Activated naive CD4-positive, alpha-beta T cell treated with anti-CD3 and anti-CD28 coated beads for 36 hours (primary cell): ENCODE results near the gene ADAP1. TPM values are rescaled to one million over a fixed set of nuclear protein-coding genes. Genes with fewer than 3 reads are reported as not detected.

ENCODE experiments used
- CTCF ChIA-PET: fragments of 350-600 bp; sonication (Branson Sonifier 250); formaldehyde crosslinking; loops from one replicate; lab custom pipeline; 2021; ENCODE audit warnings: antibody characterized with exemption; lab: Charles Lee
- DNase-seq: peaks from one replicate; pipeline ENCODE4 v3.0.0-alpha.2; 2020
- H3K27ac Mint-ChIP-seq: one replicate; pipeline ENCODE4 v1.8.0; 2021; ENCODE audit warnings: mild to moderate bottlenecking, mixed read lengths
- H3K27me3 Mint-ChIP-seq: one replicate; pipeline ENCODE4 v1.8.0; 2021; ENCODE audit warnings: low read depth, mixed read lengths
- H3K36me3 Mint-ChIP-seq: one replicate; pipeline ENCODE4 v1.8.0; 2021; ENCODE audit warnings: low read depth, mixed read lengths
- H3K4me1 Mint-ChIP-seq: one replicate; pipeline ENCODE4 v1.8.0; 2021; ENCODE audit warnings: low read depth, mixed read lengths
- H3K4me3 Mint-ChIP-seq: one replicate; pipeline ENCODE4 v1.8.0; 2021; ENCODE audit warnings: mild to moderate bottlenecking, moderate library complexity, mixed read lengths
- H3K9me3 Mint-ChIP-seq: one replicate; pipeline ENCODE4 v1.8.0; 2021; ENCODE audit warnings: mixed read lengths
- intact Hi-C: fragments of 100-400 bp; cut with micrococcal nuclease; formaldehyde crosslinking; loops from one replicate; pipeline ENCODE4 v1.15.1; 2023
- total RNA-seq, 2 experiments: library from RNA; stranded (reverse); gene quantifications; one replicate each; pipeline ENCODE4 v1.2.3, GENCODE V29; 2021

The ADAP1 gene
- total RNA-seq, 2 experiments from 2014 or later: 8.0 to 9.9 TPM

- no peaks in the 10 kb centered on the region for H3K36me3 Mint-ChIP-seq
- H3K4me1 Mint-ChIP-seq: peaks cover 27% of the 10 kb centered on the region
- CTCF ChIA-PET: no interaction called here
- no peak for DNase-seq
- no peak overlapping the region for H3K4me3 Mint-ChIP-seq
- no peaks in the 10 kb centered on the region for H3K27me3 Mint-ChIP-seq
- peaks cover 10% of the 10 kb centered on the region for H3K9me3 Mint-ChIP-seq
- intact Hi-C loops: no loop called here
- no peak overlapping the region for H3K27ac Mint-ChIP-seq
Measured at GRCh38 chr7:935874-936385, 18.6 kb downstream of the ADAP1 start.

- CTCF ChIA-PET: no interaction called here
- no peak for DNase-seq
- H3K27ac Mint-ChIP-seq: no peak overlapping the region
- intact Hi-C loops: no loop called here
- H3K27me3 Mint-ChIP-seq: no peaks in the 10 kb centered on the region
- H3K9me3 Mint-ChIP-seq: peaks cover 6% of the 10 kb centered on the region
- no peak overlapping the region for H3K4me3 Mint-ChIP-seq
- H3K36me3 Mint-ChIP-seq: no peaks in the 10 kb centered on the region
- H3K4me1 Mint-ChIP-seq: peaks cover 20% of the 10 kb centered on the region
Measured at GRCh38 chr7:935164-935873, 19.2 kb downstream of the ADAP1 start.

GRCh38 chr7:934469-935163 is 19.9 kb downstream of the ADAP1 start:
- intact Hi-C loops: no loop called here
- Mint-ChIP-seq H3K36me3 (no peaks in the 10 kb centered on the region), H3K27me3 (no peaks in the 10 kb centered on the region), H3K4me3 (no peak overlapping the region), H3K4me1 (peaks cover 20% of the 10 kb centered on the region), H3K27ac (no peak overlapping the region), H3K9me3 (no peaks in the 10 kb centered on the region)
- CTCF ChIA-PET: no interaction called here
- DNase-seq: no peak

- no peak overlapping the region for H3K27ac Mint-ChIP-seq
- intact Hi-C loops: no loop called here
- no peaks in the 10 kb centered on the region for H3K27me3 Mint-ChIP-seq
- no peak for DNase-seq
- CTCF ChIA-PET: no interaction called here
- no peaks in the 10 kb centered on the region for H3K9me3 Mint-ChIP-seq
- no peak overlapping the region for H3K4me3 Mint-ChIP-seq
- H3K4me1 Mint-ChIP-seq: peaks cover 18% of the 10 kb centered on the region
- H3K36me3 Mint-ChIP-seq: no peaks in the 10 kb centered on the region
Measured at GRCh38 chr7:932651-932975, 21.9 kb downstream of the ADAP1 start.

GRCh38 chr7:931871-932650 is 22.4 kb downstream of the ADAP1 start:
- H3K36me3 Mint-ChIP-seq: no peaks in the 10 kb centered on the region

GRCh38 chr7:930975-931758 is 23.3 kb downstream of the ADAP1 start:
- intact Hi-C loops: no loop called here
- no peak overlapping the region for H3K4me3 Mint-ChIP-seq
- H3K9me3 Mint-ChIP-seq: no peaks in the 10 kb centered on the region
- CTCF ChIA-PET: no interaction called here
- H3K4me1 Mint-ChIP-seq: peaks cover 12% of the 10 kb centered on the region
- H3K36me3 Mint-ChIP-seq: no peaks in the 10 kb centered on the region
- DNase-seq: no peak
- H3K27ac Mint-ChIP-seq: no peak overlapping the region
- no peaks in the 10 kb centered on the region for H3K27me3 Mint-ChIP-seq

More at GRCh38 chr7:931871-932650, 22.4 kb downstream of the ADAP1 start:
- CTCF ChIA-PET: no interaction called here
- no peak overlapping the region for H3K27ac Mint-ChIP-seq
- intact Hi-C loops: no loop called here
- no peak overlapping the region for H3K4me3 Mint-ChIP-seq
- H3K27me3 Mint-ChIP-seq: no peaks in the 10 kb centered on the region
- no peaks in the 10 kb centered on the region for H3K9me3 Mint-ChIP-seq
- no peak for DNase-seq
- H3K4me1 Mint-ChIP-seq: peaks cover 17% of the 10 kb centered on the region

GRCh38 chr7:929311-929711 is 25.2 kb downstream of the ADAP1 start:
- intact Hi-C loops: no loop called here

GRCh38 chr7:927031-927671 is 27.3 kb downstream of the ADAP1 start:
- intact Hi-C loops: no loop called here
- Mint-ChIP-seq H3K4me3 (no peak overlapping the region), H3K27ac (no peak overlapping the region), H3K9me3 (no peaks in the 10 kb centered on the region), H3K27me3 (no peaks in the 10 kb centered on the region), H3K4me1 (peaks cover 34% of the 10 kb centered on the region), H3K36me3 (no peaks in the 10 kb centered on the region)
- CTCF ChIA-PET: no interaction called here
- no peak for DNase-seq

More at GRCh38 chr7:929311-929711, 25.2 kb downstream of the ADAP1 start:
- no peak overlapping the region for H3K27ac Mint-ChIP-seq
- H3K9me3 Mint-ChIP-seq: no peaks in the 10 kb centered on the region
- no peak for DNase-seq
- H3K27me3 Mint-ChIP-seq: no peaks in the 10 kb centered on the region
- H3K4me1 Mint-ChIP-seq: peaks cover 20% of the 10 kb centered on the region
- no peak overlapping the region for H3K4me3 Mint-ChIP-seq
- CTCF ChIA-PET: interaction anchor here (0.6 kb wide), 1 partner anchor 22 kb away, joined by 3 read pairs; no protein-coding TSS in a partner anchor
- H3K36me3 Mint-ChIP-seq: no peaks in the 10 kb centered on the region

- H3K36me3 Mint-ChIP-seq: no peaks in the 10 kb centered on the region
- peaks cover 39% of the 10 kb centered on the region for H3K4me1 Mint-ChIP-seq
- no peaks in the 10 kb centered on the region for H3K27me3 Mint-ChIP-seq
- DNase-seq: no peak
- no peak overlapping the region for H3K4me3 Mint-ChIP-seq
- H3K27ac Mint-ChIP-seq: no peak overlapping the region
- no peaks in the 10 kb centered on the region for H3K9me3 Mint-ChIP-seq
- CTCF ChIA-PET: no interaction called here
- intact Hi-C loops: no loop called here
Measured at GRCh38 chr7:926061-927030, 28.1 kb downstream of the ADAP1 start.

GRCh38 chr7:925601-926000 is 28.9 kb downstream of the ADAP1 start:
- CTCF ChIA-PET: interaction anchor here (0.9 kb wide), 1 partner anchor 14 kb away, joined by 5 read pairs; no protein-coding TSS in a partner anchor
- no peak for DNase-seq
- Mint-ChIP-seq H3K27me3 (no peaks in the 10 kb centered on the region), H3K36me3 (no peaks in the 10 kb centered on the region), H3K4me1 (peaks cover 47% of the 10 kb centered on the region), H3K27ac (no peak overlapping the region), H3K4me3 (no peak overlapping the region), H3K9me3 (no peaks in the 10 kb centered on the region)
- intact Hi-C loops: no loop called here
